HG02885 (cell line): ENCODE measurements around the gene DEFB118.
"Not testable (repeated sequence)": the region's sequence is repeated elsewhere in the genome, so short reads cannot be mapped to it uniquely, and the experiment has no call there.

Experiments used
- ATAC-seq: cut with Tn5 transposase; IDR thresholded peaks from one replicate; pipeline ENCODE4 v1.9.1; 2021; ENCODE audit warnings: mild to moderate bottlenecking; ENCODE audit not compliant: unreplicated experiment, poor library complexity

Gene DEFB118, protein sequence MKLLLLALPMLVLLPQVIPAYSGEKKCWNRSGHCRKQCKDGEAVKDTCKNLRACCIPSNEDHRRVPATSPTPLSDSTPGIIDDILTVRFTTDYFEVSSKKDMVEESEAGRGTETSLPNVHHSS

DNA sequence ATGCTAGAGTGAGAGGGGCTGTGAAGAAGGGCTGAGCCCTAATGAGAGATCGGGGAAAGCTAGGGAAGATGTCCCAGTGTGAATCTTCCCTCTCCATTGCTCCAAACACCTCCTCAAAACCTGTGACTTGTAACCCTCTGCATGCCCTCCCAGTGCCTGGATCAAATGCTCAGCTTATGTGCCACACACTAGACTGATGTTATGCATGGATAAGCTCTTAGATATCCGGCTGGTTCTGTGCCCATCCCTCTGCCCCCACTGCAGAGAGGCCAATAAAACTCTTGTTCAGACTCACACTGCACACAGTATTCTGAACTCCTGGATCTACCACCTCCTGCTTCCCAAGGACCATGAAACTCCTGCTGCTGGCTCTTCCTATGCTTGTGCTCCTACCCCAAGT lies at the start of gene DEFB118:
DEFB118 (plus strand) TSS at position 301 of the 400 bp plus-strand sequence; CDS start at position 351, 50 bp downstream.
- ATAC-seq = no peak

DNA sequence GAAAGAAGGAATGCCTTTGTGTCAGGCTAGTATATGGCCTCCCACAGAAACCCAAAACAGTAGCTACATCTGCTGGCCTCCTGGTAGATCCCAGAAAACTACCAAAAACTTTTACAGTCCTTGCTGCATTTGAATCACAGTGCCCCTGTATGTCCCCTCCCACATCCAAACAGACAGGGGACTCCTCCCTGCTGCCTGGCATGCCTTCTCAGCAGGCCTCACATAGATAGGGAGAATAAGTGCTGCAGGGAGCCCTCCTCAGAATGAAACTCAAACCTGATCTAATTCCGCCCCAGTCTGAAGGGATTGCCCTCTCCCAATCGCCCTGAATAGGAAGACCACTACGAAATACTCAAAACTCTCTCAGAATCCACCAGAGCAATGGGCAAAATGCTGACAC lies 45.9 kb upstream of the DEFB118 start:
- no peak for ATAC-seq

DNA sequence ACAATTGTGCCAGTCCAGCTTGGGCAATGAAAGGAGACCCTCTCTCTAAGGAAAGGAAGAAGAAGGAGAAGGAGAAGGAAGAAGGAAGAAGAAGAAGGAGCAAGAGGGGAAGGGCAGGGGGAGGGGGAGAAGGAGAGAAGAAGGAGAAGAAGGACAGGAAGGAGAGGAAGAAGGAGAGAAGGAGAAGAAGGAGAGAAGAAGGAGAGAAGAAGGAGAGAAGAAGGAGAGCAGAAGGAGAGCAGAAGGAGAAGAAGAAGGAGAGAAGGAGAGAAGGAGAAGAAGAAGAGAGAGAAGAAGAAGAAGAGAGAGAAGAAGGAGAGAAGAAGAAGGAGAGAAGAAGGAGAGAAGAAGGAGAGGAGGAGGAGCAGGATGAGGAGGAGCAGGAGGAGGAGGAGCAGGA lies 37.5 kb upstream of the DEFB118 start:
- no peak for ATAC-seq

DNA sequence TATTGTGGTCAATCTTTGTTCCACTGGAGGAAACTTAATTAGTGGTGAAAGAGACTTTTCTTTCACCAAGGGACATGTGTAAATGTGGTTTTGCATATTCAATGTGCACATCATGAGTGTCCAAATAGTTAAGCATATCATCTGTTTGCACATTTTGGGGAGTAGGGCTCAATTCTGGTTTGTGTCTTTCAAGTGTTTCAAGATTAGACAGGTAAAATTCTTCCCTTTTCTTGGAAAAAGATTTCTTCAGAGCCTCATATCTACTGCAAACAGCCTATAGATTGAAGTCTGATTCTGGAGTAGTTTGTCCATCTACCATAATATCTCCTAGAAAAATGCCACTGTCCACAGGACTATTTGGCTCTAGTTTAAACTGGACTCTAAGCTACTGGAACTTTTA lies 26.9 kb upstream of the DEFB118 start:
- ATAC-seq = no peak

DNA sequence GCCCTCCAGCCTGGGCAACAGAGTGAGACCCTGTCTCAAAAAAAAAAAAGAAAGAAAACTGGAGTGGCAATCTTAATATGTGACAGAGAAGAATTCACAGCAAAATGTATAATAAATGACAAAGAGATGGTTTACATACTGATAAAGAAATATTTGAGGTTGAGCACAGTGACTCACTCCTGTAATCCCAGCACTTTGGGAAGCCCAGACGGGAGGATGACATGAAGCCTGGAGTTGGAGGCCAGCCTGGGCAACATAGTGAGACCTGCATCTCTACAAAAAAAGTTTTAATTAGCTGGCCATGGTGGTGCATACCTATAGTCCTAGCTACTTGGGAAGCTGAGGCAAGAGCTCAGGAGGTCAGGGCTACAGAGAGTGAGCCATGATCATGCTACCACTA lies 12.4 kb upstream of the DEFB118 start:
- no peak for ATAC-seq

DNA sequence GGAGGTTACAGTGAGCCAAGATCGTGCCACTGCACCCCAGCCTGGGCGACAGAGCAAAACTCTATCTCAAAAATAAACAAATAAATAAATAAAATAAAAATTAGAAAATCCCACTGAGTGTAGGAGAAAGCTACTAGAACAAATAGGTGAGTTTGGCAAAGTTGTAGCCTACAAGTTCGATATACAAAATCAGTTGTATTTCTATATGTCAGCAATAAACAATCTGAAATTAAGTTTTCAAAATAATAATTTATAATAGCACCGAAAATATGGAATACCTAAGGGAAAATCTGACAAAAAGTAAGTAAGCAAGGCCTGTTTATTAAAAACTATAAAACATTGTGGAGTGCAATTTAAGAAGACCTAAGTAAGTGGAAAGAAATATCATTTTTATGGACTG lies 5.1 kb upstream of the DEFB118 start:
- ATAC-seq = no peak

DNA sequence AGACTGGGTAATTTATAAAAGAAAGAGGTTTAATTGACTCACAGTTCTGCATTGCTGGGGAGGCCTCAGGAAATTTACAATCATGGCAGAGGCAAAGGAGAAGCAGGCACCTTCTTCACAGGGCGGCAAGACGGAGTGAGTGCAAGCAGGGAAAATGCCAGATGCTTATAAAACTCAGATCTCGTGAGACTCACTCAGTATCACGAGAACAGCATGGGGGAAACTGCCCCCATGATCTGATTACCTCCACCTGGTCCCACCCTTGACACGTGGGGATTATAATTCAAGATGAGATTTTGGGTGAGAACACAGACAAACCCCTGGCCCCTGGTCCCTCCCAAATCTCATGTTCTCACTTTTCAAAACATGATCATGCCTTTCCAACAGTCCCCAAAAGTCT lies 4.1 kb upstream of the DEFB118 start:
- ATAC-seq = not testable (repeated sequence)

DNA sequence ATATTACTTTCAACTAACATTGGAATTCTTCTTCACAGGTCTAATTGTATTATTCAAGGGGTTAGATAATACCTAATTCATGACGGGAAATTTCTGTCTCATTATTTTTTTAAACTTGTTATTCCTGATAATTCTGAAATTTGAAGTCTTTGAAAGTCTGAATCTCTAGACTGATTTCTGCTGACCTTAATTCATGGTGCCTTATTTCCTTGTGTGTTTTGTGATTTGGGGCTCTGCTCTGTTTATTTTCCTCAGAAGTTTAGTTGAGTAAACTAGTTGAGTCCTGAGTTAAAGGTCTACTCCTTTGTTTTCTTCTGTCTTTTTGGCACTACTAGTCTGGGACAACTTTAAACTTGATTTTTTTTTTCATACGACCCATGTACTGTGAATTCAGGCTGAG lies 5.9 kb downstream of the DEFB118 start:
- no peak for ATAC-seq

DNA sequence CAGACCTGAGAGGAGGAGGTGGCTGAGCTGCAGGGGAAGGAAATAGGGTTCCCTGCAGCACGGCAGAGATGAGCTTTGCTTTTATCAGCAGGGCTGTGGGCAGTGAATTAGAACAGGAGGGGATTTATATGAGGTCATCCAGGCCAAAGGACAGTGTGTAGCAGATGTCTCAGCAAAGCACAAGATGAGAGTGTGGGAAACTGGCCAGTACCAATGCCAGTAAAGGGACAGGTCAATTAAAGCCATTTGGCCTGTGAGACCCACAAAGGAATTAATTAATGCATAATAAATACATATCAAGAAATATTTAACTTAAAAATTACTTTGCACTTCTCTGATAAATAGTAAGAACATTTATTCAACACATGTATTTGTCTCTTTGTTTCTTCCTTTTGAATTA lies 22.1 kb downstream of the DEFB118 start, which contains the start of gene DEFB119:
DEFB119 (minus strand) TSS at position 101 of the 400 bp plus-strand sequence. CDS start 107 bp downstream, outside the sequence.
- ATAC-seq = no peak

DNA sequence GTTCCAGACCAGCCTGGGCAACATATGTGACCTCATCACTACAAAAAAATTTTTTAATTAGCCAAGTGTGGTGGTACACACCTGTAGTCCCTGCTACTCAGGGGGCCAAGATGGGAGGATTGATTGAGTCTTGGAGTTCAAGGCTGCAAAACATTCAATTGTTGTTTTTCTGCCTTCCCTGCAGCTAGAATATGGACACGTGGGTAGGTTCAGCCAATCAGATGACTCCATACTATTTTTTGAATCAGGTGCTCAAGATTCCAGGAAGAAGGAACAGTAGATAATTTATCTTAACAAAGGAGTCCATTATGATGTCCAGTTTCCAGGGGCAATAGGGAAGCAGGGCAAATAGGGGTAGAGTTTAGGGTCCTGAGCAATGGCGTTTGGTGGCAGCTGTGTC lies 24.4 kb downstream of the DEFB118 start:
- ATAC-seq = no peak

DNA sequence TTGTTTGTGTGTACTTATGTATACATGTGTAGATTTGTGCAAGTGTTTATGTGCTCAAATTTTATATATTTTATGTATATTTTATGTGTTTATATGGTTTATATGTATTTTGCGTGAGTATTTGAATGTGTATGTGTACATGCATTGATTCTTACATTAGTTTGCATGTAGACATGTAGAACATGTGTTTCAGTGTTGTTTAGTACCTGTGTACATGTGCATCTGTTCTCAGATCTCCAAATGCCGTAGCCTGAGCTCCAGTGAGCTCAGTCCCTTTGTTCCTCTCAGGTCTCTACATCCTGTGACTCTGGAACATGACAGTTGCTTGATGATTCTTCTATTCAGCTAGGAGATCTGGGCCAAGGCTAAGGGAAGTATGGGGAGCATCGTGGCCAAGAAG lies 26.5 kb downstream of the DEFB118 start:
- no peak for ATAC-seq

DNA sequence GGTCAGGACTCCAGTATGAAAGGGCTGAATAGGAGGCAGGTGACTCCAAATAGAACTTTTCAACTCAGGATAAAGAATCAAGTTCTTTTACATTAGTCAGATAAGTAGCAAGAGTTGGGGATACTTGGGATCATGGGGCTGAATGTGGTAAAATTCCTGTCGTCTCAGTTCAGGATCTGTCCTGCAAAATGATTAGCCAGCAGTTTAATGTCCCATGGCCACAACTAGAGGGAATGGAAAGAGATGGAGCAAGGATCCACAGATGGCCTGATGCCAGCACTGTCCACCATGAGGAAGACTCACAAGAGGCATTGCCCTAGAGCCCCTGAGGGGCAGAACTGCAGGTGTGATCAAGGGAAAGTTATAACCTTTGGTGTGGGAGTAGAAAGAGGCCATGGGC lies 35.5 kb downstream of the DEFB118 start:
- ATAC-seq = no peak

DNA sequence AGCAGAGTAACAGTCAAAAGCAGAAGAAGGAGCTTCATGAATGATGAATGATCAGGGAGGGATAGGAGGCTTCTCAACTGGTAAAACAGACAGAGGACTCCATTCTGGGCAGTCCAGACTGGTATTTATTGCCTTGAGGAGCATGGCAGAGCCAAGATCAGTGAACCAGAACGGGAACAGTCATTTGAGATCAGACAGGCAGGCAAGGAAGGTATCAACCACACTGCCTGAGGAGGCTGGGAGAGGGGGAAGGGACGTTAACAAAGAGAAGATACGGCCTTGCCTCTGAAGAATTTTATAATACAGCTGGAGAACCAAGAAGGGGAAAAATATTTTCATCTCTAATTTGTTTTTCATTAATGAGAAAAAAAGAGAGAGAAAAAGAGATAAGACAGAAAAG lies 37.7 kb downstream of the DEFB118 start, which contains the start of gene DEFB121:
DEFB121 (minus strand) TSS at position 101 of the 400 bp plus-strand sequence; CDS start at position 38, 63 bp downstream.
- no peak for ATAC-seq

DNA sequence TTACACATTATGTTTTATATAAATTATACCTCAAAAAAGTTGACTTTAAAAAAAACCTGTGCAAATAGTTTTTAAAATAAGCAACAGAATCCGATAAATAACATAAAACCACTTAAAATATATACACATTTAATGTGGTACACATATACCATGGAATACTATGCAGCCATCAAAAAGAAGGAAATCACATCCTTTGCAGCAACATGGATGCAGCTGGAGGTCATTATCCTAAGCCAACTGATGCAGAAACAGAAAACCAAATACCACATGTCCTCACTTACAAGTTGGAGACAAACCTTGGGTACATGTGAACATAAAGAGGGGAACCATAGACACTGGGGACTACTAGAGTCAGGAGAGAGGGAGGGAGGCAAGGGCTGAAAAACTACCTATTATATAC lies 41.6 kb downstream of the DEFB118 start:
- ATAC-seq = no peak

DNA sequence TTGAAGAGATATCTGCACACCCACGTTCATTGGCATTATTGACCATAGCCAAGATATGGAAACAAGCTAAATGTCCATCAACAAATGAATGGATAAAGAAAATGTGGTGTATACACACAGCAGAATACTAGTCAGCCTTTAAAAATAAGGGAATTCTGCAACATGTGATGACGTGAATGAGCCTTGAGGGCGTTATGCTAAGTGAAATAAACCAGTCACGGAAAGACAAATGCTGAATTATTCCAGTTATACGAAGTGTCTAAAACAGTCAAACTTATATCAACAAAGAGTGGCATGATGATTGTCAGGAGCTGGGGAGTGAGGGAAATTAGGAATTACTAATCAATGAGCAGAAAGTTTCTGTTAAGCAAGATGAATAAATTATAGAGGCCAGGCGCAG lies 46.0 kb downstream of the DEFB118 start:
- ATAC-seq = no peak

DNA sequence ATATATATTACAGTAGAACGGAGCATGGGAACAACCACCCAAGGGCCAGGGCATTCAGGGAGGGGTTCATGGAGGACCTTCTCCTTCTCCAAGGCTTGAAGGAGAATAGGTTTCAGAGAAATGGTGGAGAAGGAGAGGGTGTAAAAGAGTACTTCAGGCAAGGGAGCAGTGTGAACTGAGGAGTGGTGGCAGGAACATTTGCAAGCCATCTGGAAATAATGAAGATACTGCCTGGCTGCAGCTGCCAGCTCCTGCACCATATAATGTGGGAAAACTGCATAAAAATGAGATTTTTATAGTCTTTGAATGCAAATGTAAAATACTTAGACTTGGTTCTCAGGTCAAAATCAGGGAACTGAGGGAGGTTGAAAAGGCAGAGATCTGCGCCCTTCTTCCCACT lies 47.3 kb downstream of the DEFB118 start:
- no peak for ATAC-seq

DNA sequence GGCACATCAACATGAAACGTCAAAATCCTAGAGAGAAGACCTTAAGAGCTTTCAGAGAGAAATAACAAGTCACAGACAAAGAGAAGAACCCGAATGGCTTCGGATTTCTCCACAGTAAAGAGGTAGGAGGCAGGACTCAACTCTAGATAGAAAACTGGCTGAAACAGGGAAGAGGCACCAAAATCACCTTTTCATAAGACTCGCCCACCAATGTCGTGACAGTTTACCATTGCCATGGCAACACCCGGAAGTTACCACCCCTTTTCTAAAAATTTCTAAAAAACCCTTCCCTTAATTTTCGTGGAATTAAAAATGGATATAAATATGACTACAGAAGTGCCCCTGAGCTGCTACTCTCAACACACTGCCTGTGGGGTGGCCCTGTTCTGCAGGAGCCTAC lies 49.9 kb downstream of the DEFB118 start:
- no peak for ATAC-seq
